ENCODE results near the gene LPXN.
A peak's percentile ranks its signal among the peaks of the same experiment; 100 is the strongest.

The LPXN gene

DNA sequence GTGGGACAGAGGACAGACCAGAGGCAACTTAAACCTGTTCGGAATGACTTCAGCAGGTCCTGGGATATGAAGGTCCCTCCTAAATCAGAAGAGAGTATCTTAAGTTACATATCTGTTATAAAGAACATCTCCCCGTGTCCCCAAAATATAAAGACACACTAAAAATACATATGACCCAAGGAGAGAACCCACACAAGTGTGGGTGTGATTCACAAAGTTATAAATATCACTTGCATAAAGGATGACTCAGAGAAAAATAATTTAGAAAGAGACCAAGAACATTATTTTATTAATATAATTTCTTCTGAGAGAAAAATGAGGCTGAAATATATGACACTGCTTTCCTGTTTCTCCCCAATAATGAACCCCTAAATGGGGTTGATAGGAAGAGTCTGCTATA lies 82.0 kb downstream of the LPXN start:
- H3K9me3 ChIP-seq (replicated peaks; ENCODE audit: low read length): no peaks in the 10 kb centered on the region
- H3K27me3 ChIP-seq (ENCODE audit: control insufficient read depth, insufficient read depth, low read length): no peaks in the 10 kb centered on the region
- peaks cover 13% of the 10 kb centered on the region for H3K4me1 ChIP-seq (ENCODE audit: control insufficient read depth, insufficient read depth, low read length)

DNA sequence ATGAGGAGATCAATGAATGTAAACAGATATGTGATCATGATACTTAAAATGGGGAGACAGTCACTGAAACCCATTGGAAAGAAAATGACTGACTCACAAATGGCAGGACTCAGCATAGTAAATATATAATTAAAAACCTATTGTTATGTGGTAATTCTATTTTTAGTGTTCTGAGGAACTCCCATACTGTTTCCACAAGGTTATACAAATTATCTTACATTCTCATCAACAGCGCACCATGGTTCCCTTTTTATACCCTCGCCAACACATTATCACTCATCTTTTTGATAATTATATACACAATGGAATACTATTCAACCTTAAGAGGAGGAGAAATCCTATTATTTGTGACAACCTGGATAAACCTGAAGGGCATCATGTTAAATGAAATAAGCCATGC lies 84.8 kb downstream of the LPXN start:
- Histone ChIP-seq H3K4me1 (ENCODE audit: control insufficient read depth, insufficient read depth, low read length) (peaks cover 13% of the 10 kb centered on the region), H3K27me3 (ENCODE audit: control insufficient read depth, insufficient read depth, low read length) (no peaks in the 10 kb centered on the region), H3K36me3 (ENCODE audit: insufficient read depth, low read length) (no peaks in the 10 kb centered on the region), H3K4me2 (ENCODE audit: low read length) (no peak overlapping the region), H3K4me3 (ENCODE audit: low read length) (no peak overlapping the region), H3K9me3 (replicated peaks; ENCODE audit: low read length) (no peaks in the 10 kb centered on the region), H3K9ac (ENCODE audit: low read depth, low read length) (no peak overlapping the region)

More for the DNA sequence above, 82.0 kb downstream of the LPXN start:
- Histone ChIP-seq H3K4me2 (ENCODE audit: low read length) (peak overlapping the region; percentile 50), H3K4me3 (ENCODE audit: low read length) (no peak overlapping the region), H3K9ac (ENCODE audit: low read depth, low read length) (no peak overlapping the region), H3K36me3 (ENCODE audit: insufficient read depth, low read length) (no peaks in the 10 kb centered on the region)

DNA sequence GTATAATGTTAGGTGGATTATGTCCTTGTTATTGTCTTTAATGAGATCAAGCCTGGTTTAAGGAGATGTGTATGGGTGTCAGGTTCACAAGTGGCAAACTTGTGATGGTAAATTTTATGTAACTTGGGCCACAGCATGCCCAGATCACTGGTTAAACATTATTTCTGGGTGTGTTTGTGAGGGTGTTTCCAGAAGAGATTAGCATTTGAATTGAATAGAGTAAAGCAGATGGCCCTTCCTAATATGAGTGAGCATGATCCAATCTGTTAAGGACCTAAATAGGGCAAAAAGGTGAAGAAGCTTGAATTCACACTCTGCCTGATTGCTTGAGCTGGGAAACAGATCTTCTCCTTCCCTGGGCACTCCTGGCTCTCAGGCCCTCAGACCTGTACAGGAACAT lies 88.5 kb downstream of the LPXN start:
- H3K27me3 ChIP-seq (ENCODE audit: control insufficient read depth, insufficient read depth, low read length): no peaks in the 10 kb centered on the region
- H3K4me3 ChIP-seq (ENCODE audit: low read length): no peak overlapping the region
- H3K9me3 ChIP-seq (replicated peaks; ENCODE audit: low read length): no peaks in the 10 kb centered on the region
- H3K36me3 ChIP-seq (ENCODE audit: insufficient read depth, low read length): no peaks in the 10 kb centered on the region
- H3K4me1 ChIP-seq (ENCODE audit: control insufficient read depth, insufficient read depth, low read length): no peaks in the 10 kb centered on the region
- no peak overlapping the region for H3K4me2 ChIP-seq (ENCODE audit: low read length)
- no peak overlapping the region for H3K9ac ChIP-seq (ENCODE audit: low read depth, low read length)

DNA sequence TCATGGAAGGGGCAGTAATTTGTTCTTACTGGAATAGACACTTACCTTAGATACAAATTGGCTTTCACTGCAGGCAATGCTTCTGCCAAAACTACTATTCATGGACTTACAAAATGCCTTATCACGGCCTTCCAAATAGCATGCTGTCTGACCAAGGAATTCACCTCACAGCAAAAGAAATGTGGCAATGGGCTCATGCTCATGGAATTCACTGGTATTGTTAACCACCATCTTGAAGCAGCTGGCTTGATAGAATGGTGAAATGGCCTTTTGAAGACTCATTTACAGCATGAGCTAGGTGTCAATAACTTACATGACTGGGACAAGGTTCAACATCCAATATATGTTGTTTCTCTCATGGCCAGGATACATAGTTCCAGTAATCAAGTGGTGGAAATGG lies 89.7 kb downstream of the LPXN start:
- Histone ChIP-seq H3K27me3 (ENCODE audit: control insufficient read depth, insufficient read depth, low read length) (no peaks in the 10 kb centered on the region), H3K9me3 (replicated peaks; ENCODE audit: low read length) (no peaks in the 10 kb centered on the region), H3K36me3 (ENCODE audit: insufficient read depth, low read length) (no peaks in the 10 kb centered on the region), H3K9ac (ENCODE audit: low read depth, low read length) (no peak overlapping the region), H3K4me2 (ENCODE audit: low read length) (no peak overlapping the region), H3K4me3 (ENCODE audit: low read length) (no peak overlapping the region), H3K4me1 (ENCODE audit: control insufficient read depth, insufficient read depth, low read length) (no peaks in the 10 kb centered on the region)

Data from skeletal muscle satellite cell (primary cell).